ENCODE measurements around the gene PM20D1.
A peak's percentile ranks its signal among the peaks of the same experiment; 100 is the strongest.
"Not testable (repeated sequence)": the region's sequence is repeated elsewhere in the genome, so short reads cannot be mapped to it uniquely, and the experiment has no call there.

Gene PM20D1

DNA sequence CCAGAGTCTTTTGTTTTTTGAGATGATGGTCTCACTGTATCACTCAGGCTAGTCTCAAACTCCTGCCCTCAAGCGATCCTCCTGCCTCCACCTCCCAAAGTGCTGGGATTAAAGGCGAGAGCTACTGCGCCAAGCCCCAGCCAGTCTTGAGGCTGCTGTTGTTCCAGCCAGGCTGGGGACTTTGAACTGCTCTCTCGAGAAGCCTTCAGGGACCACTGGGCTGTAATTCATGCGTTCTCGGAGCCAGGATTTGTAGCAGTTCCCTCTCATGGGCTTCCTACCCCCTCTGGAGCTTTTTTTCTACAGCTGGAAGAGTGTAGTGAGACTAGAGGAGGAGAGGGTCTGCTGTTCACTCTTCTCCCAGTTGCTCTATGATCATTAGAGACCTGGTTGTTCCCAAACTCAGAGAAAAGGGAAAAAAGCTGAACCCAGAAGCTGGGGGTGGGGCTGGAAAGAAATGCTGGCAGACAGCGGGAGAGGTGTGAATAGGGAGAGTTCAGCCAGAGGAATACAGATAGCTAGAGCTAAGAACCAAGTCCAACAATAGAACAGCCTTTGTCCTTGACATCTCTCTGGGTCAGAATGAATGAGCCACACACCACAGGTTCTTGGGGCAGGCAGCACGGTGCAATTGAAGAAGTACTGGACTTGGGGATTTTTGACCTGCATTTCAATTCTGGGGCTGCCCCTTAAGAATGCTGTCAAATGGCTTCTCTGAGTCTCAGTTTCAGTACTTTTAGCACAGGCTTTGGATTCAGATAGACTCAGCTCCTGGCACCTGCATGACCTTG, 23.7 kb downstream of the PM20D1 start:
- DNase-seq (ENCODE audit: low spot score in 2 of 2) = no peak
- H3K36me3 Mint-ChIP-seq = peaks cover 4% of the 10 kb centered on the region
- peaks cover 2% of the 10 kb centered on the region for H3K4me1 Mint-ChIP-seq
- ATAC-seq (ENCODE audit: low read depth) = peak; percentile 26
- H3K27ac Mint-ChIP-seq = no peak overlapping the region
- peaks cover 9% of the 10 kb centered on the region for H3K9me3 Mint-ChIP-seq
- peaks cover 4% of the 10 kb centered on the region for H3K27me3 Mint-ChIP-seq
- no peak overlapping the region for H3K4me3 Mint-ChIP-seq

DNA sequence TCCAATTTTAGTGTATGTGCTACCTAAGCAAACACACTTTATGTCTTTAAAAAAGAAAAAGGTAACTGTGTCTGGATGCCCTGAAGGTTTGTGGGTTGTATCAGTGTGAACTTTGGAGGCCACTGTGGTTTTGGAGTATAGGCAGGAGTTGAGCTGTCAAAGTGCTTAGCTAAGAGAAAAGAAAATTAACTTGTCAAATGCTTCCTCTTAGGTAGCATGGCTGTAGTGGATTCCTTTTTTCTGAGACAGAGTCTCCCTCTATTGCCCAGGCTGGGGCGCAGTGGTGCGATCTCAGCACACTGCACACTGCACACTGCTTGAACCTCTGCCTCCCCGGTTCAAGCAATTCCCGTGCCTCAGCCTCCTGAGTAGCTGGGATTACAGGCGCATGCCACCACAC, 25.8 kb downstream of the PM20D1 start:
- Mint-ChIP-seq H3K4me1 (peaks cover 2% of the 10 kb centered on the region), H3K27ac (no peak overlapping the region), H3K27me3 (peaks cover 2% of the 10 kb centered on the region), H3K9me3 (peaks cover 9% of the 10 kb centered on the region), H3K36me3 (peaks cover 4% of the 10 kb centered on the region), H3K4me3 (no peak overlapping the region)
- DNase-seq (ENCODE audit: low spot score in 2 of 2) = no peak
- ATAC-seq (ENCODE audit: low read depth) = no peak

- H3K4me1 Mint-ChIP-seq; DNase-seq (ENCODE audit: low spot score in 2 of 2); H3K27me3 Mint-ChIP-seq; H3K4me3 Mint-ChIP-seq; H3K36me3 Mint-ChIP-seq; H3K27ac Mint-ChIP-seq; H3K9me3 Mint-ChIP-seq: not testable (repeated sequence)
- ATAC-seq (ENCODE audit: low read depth) = peak; percentile 56
These were observed 26.7 kb downstream of the PM20D1 start for GRCh38 chr1:205823260-205823659.

GRCh38 chr1:205822397-205822796, 27.5 kb downstream of the PM20D1 start:
- Mint-ChIP-seq H3K4me3 (no peak overlapping the region), H3K4me1 (peaks cover 2% of the 10 kb centered on the region), H3K36me3 (peaks cover 2% of the 10 kb centered on the region), H3K9me3 (peaks cover 9% of the 10 kb centered on the region), H3K27ac (no peak overlapping the region), H3K27me3 (no peaks in the 10 kb centered on the region)
- no peak for DNase-seq (ENCODE audit: low spot score in 2 of 2)
- no peak for ATAC-seq (ENCODE audit: low read depth)

DNA sequence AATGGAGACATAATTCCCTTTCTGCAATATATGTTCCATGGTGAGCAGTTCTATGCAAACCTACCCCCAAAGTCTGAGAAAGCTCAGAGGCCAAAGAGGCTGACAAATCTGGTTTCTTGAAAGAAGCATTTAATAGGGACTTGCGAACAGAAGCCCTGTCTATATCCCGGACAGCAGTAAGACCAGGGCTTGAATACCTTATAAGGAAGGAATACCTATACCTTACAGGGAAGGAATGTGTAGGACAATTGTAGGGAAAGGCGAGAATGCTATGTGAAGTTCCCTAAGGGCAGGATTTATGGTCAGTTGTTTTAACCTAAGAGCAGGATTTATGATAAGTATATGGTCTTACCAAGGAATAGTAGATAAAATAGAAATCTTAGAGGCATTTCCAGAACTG, 31.9 kb downstream of the PM20D1 start:
- no peaks in the 10 kb centered on the region for H3K36me3 Mint-ChIP-seq
- no peaks in the 10 kb centered on the region for H3K27me3 Mint-ChIP-seq
- no peak overlapping the region for H3K27ac Mint-ChIP-seq
- no peak for ATAC-seq (ENCODE audit: low read depth)
- no peak for DNase-seq (ENCODE audit: low spot score in 2 of 2)
- H3K9me3 Mint-ChIP-seq = peaks cover 5% of the 10 kb centered on the region
- H3K4me3 Mint-ChIP-seq = no peak overlapping the region
- peaks cover 7% of the 10 kb centered on the region for H3K4me1 Mint-ChIP-seq

DNA sequence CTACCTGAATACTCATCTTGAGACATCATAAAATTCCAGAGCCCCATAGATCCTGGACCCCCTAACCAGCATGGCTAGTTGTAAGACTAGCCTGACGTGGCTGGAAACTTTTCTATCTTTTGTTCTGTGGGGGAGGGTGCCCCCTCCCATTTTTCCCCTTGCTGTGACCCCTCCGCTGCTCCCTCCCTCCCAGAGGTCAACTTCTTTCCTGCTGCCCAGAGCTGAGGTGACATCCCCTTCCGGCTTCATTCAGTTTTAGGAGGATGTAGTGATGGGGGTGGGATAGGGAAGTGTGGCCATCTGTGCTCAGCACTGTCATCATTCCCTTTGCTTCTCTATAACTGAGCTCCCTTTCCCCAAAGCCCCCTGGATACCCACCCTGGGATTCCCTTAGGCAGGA, 32.6 kb downstream of the PM20D1 start:
- Mint-ChIP-seq H3K27ac (no peak overlapping the region), H3K4me1 (peaks cover 8% of the 10 kb centered on the region), H3K27me3 (no peaks in the 10 kb centered on the region), H3K9me3 (peaks cover 3% of the 10 kb centered on the region), H3K4me3 (no peak overlapping the region), H3K36me3 (no peaks in the 10 kb centered on the region)
- DNase-seq (ENCODE audit: low spot score in 2 of 2) (no peak), ATAC-seq (ENCODE audit: low read depth) (no peak)

DNA sequence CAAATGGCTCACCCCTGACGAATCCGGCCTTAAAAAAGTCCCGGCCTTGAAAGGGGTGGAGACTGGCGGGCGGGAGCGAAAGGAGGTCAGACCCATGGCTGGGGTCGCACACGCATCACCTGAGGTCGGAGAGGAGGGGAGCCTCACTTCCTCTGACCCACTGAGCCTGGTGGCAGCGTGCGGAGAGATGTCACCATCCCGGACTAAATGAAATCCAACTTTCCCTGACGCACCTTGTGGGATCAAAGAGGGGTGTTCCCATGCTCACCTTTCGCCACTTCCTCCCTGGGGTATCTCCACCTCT, 36.2 kb downstream of the PM20D1 start:
- H3K27ac Mint-ChIP-seq = peak overlapping the region; percentile 90
- peak overlapping the region; percentile 91 for H3K4me3 Mint-ChIP-seq
- H3K4me1 Mint-ChIP-seq = peaks cover 30% of the 10 kb centered on the region
- no peaks in the 10 kb centered on the region for H3K27me3 Mint-ChIP-seq
- peaks cover 5% of the 10 kb centered on the region for H3K36me3 Mint-ChIP-seq
- DNase-seq (ENCODE audit: low spot score in 2 of 2) (no peak), ATAC-seq (ENCODE audit: low read depth) (no peak)
- H3K9me3 Mint-ChIP-seq = no peaks in the 10 kb centered on the region

DNA sequence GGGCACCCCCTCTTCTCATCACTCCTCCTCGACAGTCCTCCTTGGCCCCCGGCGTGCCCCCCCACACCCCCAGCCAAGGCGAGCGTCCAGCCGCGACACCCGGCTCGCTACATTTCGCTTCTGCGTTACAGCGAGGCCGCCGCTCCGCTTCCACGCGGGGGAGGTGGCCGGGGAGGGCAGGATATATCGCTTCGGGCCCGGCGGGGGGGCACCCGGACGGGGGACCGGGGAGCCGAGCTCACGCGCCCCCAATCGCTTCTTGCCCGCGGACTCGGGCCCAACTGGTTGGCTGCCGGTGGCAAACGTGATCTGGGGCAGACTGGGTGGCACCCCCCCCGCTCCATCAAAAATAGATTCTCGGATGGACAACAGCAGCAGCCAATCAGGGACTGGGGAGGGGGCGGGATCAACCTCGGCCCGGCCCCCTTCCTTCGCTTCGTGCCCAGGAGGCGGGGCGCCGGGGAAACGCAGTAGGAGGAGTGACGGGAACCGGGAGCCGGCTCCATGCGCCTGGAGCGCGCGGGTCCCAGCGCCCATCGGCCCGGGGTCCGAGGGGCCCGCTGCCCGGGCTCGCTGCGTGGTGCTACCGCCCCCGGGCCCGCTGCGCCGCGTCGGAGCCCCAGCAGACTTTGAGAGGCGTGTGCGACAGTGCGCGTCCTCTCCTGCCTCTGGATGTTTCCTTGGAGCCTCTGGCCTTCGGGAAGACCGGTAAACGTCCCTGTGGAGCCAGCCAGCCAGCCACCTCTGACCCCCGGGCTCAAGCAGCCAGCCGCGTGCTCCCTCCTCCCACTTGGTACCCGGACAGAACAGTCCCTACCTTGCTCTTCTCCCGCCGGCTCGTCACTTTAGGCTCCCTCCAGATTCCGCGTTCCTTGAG, 36.8 kb downstream of the PM20D1 start, which contains the start of gene SLC41A1:
Gene SLC41A1 (minus strand): TSS at position 321 of the 877 bp plus-strand sequence. CDS start 2,757 bp downstream, outside the sequence.
- H3K9me3 Mint-ChIP-seq = no peaks in the 10 kb centered on the region
- ATAC-seq (ENCODE audit: low read depth) (peak; percentile 94), DNase-seq (ENCODE audit: low spot score in 2 of 2) (peak; percentile 80 to 82)
- peaks cover 8% of the 10 kb centered on the region for H3K36me3 Mint-ChIP-seq
- H3K4me1 Mint-ChIP-seq = peaks cover 36% of the 10 kb centered on the region
- H3K4me3 Mint-ChIP-seq = peak within 1 kb of the TSS; percentile 91
- H3K27ac Mint-ChIP-seq = peak within 1 kb of the TSS; percentile 90
- no peaks in the 10 kb centered on the region for H3K27me3 Mint-ChIP-seq

DNA sequence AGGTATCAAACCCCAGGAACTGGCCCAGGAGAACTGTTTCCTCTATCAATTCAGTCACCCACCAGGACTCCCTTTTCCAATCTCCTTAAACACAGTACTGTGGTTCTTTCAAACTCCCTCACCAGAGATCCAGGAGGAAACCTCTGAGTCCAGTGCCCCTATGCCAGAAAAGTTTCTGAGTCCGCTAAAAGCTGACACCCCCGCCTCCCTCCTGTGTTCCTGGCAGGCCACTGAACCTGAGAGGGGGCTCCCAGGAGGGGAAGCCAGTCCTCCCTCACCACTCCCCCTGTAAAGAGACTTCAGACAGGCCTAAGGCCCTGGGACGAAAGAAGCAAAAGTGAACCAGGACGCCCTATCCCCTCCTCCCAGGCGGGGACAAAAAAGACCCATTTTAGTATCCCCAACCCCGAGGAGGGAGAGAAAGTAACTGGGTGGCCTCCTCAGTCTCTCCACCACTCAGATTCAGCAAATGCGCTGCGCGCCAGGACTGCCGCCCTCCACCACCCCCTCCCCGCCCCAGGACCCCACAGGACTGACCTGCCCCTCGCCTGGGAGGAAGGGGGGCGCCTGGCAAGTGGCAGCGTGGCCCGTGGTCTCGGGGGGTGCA, 37.6 kb downstream of the PM20D1 start:
- H3K4me1 Mint-ChIP-seq = peaks cover 37% of the 10 kb centered on the region
- ATAC-seq (ENCODE audit: low read depth) = peak; percentile 3
- peaks cover 8% of the 10 kb centered on the region for H3K36me3 Mint-ChIP-seq
- H3K27me3 Mint-ChIP-seq = no peaks in the 10 kb centered on the region
- DNase-seq (ENCODE audit: low spot score in 2 of 2) = peak; percentile 11 to 25
- peak overlapping the region; percentile 86 for H3K4me3 Mint-ChIP-seq
- no peaks in the 10 kb centered on the region for H3K9me3 Mint-ChIP-seq
- peak overlapping the region; percentile 90 for H3K27ac Mint-ChIP-seq

GRCh38 chr1:205811660-205812059, 38.3 kb downstream of the PM20D1 start:
- H3K4me1 Mint-ChIP-seq = peaks cover 44% of the 10 kb centered on the region
- peaks cover 8% of the 10 kb centered on the region for H3K36me3 Mint-ChIP-seq
- ATAC-seq (ENCODE audit: low read depth) = no peak
- H3K27me3 Mint-ChIP-seq = no peaks in the 10 kb centered on the region
- H3K9me3 Mint-ChIP-seq = no peaks in the 10 kb centered on the region
- H3K27ac Mint-ChIP-seq = peak overlapping the region; percentile 90
- peak overlapping the region; percentile 86 for H3K4me3 Mint-ChIP-seq
- no peak for DNase-seq (ENCODE audit: low spot score in 2 of 2)

DNA sequence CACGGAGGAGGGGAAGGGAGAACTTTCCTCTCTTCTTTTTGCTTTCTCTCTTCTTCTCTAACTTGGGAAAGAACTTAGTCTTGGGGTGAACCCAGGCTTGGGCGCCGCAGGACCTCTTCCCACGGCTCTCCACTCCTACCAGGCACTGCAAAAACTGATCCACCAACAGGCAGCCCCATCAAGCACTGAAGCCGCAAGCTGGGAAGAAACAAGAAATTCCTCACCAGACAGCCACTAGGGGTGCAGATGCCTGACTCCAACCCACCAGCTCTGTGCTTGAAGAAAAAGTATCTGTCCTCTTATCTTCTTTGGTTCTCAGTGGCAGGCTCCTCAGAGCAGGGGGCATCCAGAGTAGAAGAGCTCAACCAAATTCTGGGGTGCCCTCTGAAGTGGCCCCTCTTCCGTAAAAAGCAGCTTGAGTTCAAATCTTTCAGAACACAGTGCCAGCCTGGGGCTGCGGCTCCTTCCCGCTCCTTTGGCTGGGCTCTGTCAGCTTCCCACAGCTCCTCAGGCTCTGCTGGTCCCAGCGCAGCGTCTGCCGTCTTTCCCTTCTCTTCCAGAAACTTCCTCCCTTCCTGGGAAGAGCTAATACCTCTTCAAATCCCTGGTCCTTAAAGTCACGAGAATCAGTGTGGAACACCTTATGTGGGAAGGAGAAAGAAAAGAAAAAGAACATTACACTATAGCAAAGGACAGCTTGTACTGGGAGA, 39.3 kb downstream of the PM20D1 start:
- Mint-ChIP-seq H3K4me1 (peaks cover 54% of the 10 kb centered on the region), H3K27ac (no peak overlapping the region), H3K9me3 (no peaks in the 10 kb centered on the region), H3K4me3 (no peak overlapping the region), H3K27me3 (no peaks in the 10 kb centered on the region), H3K36me3 (peaks cover 8% of the 10 kb centered on the region)
- ATAC-seq (ENCODE audit: low read depth) (no peak), DNase-seq (ENCODE audit: low spot score in 2 of 2) (no peak)

GRCh38 chr1:205809942-205810345, 40.0 kb downstream of the PM20D1 start:
- no peak for DNase-seq (ENCODE audit: low spot score in 2 of 2)
- H3K27ac Mint-ChIP-seq = no peak overlapping the region
- no peak overlapping the region for H3K4me3 Mint-ChIP-seq
- ATAC-seq (ENCODE audit: low read depth) = no peak
- no peaks in the 10 kb centered on the region for H3K27me3 Mint-ChIP-seq
- peaks cover 60% of the 10 kb centered on the region for H3K4me1 Mint-ChIP-seq
- peaks cover 8% of the 10 kb centered on the region for H3K36me3 Mint-ChIP-seq
- no peaks in the 10 kb centered on the region for H3K9me3 Mint-ChIP-seq

GRCh38 chr1:205809469-205809868, 40.5 kb downstream of the PM20D1 start:
- Mint-ChIP-seq H3K27ac (no peak overlapping the region), H3K36me3 (peaks cover 8% of the 10 kb centered on the region), H3K4me3 (no peak overlapping the region), H3K4me1 (peaks cover 64% of the 10 kb centered on the region), H3K9me3 (no peaks in the 10 kb centered on the region), H3K27me3 (no peaks in the 10 kb centered on the region)
- no peak for ATAC-seq (ENCODE audit: low read depth)
- no peak for DNase-seq (ENCODE audit: low spot score in 2 of 2)
